Muscle of back (tissue), 11 donors: ENCODE measurements around the gene VASN. TPM values are rescaled to one million over a fixed set of nuclear protein-coding genes. Genes with fewer than 3 reads are reported as not detected.

Experiments
- DNase-seq, 3 donors: peaks; one replicate each; pipeline versions ENCODE4 v3.0.0 to v3.0.0-alpha.2; 2013
- polyA plus RNA-seq, 10 donors: library from polyadenylated mRNA; unstranded; fragments of 120-200 nt; gene quantifications; one replicate each; pipeline ENCODE4 v1.2.1, GENCODE V29; 2013; ENCODE audit not compliant: insufficient read length in 10 of 10

Gene VASN
- polyA plus RNA-seq, 10 donors, result 9.5 to 26.6 (median 14.3) TPM

- DNase-seq, result no peak
Measured at GRCh38 chr16:4370151-4370550, 1.5 kb upstream of the VASN start.

- peak in 2 of 3 donors; percentile 44 to 66 for DNase-seq
Measured at GRCh38 chr16:4370570-4371356, 885 bp upstream of the VASN start.

- DNase-seq, result peak in 1 of 3 donors; percentile 51
Measured at GRCh38 chr16:4372001-4372577, 441 bp downstream of the VASN start.

GRCh38 chr16:4372578-4373355 lies 1.1 kb downstream of the VASN start:
- DNase-seq, result peak in 1 of 3 donors; percentile 66

- no peak for DNase-seq
Measured at GRCh38 chr16:4373356-4373908, 1.8 kb downstream of the VASN start.

- DNase-seq, result peak; percentile 77 to 93 (median 89)
Measured at GRCh38 chr16:4373909-4374742, 2.5 kb downstream of the VASN start.

- peak in 1 of 3 donors; percentile 38 for DNase-seq
Measured at GRCh38 chr16:4375717-4376116, 4.1 kb downstream of the VASN start.

- DNase-seq, result peak; percentile 60 to 90 (median 86)
Measured at GRCh38 chr16:4376126-4376892, 4.7 kb downstream of the VASN start.

GRCh38 chr16:4376893-4377572 lies 5.4 kb downstream of the VASN start:
- DNase-seq, result peak in 1 of 3 donors; percentile 56

- no peak for DNase-seq
Measured at GRCh38 chr16:4377573-4378154, 6.0 kb downstream of the VASN start.

- peak in 1 of 3 donors; percentile 47 for DNase-seq
Measured at GRCh38 chr16:4378161-4378666, 6.6 kb downstream of the VASN start.

GRCh38 chr16:4378999-4379690 lies 7.5 kb downstream of the VASN start:
- DNase-seq, result no peak

GRCh38 chr16:4380119-4381063 lies 8.7 kb downstream of the VASN start:
- peak in 1 of 3 donors; percentile 81 for DNase-seq

- peak in 1 of 3 donors; percentile 58 for DNase-seq
Measured at GRCh38 chr16:4381072-4381934, 9.7 kb downstream of the VASN start.

- no peak for DNase-seq
Measured at GRCh38 chr16:4381935-4382794, 10.5 kb downstream of the VASN start.
